ENCODE results near the gene ELMO1. TPM values are rescaled to one million over a fixed set of nuclear protein-coding genes. Genes with fewer than 3 reads are reported as not detected.

Gene ELMO1
- total RNA-seq, 1 experiment from 2014 or later = not detected

GRCh38 chr7:37399876-37400421, 48.7 kb downstream of the ELMO1 start:
- Histone ChIP-seq H3K36me3 (ENCODE audit: insufficient read depth, low read length, poor library complexity, severe bottlenecking) (no peaks in the 10 kb centered on the region), H3K4me1 (ENCODE audit: insufficient read depth, low read length, poor library complexity, severe bottlenecking) (no peaks in the 10 kb centered on the region), H3K27ac (ENCODE audit: low read depth, low read length, poor library complexity, severe bottlenecking) (no peak overlapping the region), H3K9me3 (ENCODE audit: low read depth, low read length, poor library complexity, severe bottlenecking) (no peaks in the 10 kb centered on the region), H3K4me3 (ENCODE audit: low read depth, low read length, poor library complexity, severe bottlenecking) (no peak overlapping the region), H3K27me3 (replicated peaks; ENCODE audit: insufficient read depth, low read depth, low read length, poor library complexity) (no peaks in the 10 kb centered on the region)
- intact Hi-C loops (cut with micrococcal nuclease; ENCODE audit: unreplicated experiment) = no loop called here
- CTCF ChIA-PET = no interaction called here
- TF ChIP-seq CTCF (conservative IDR thresholded peaks at IDR 0.05; ENCODE audit: low read depth, low read length) (no peak), EZH2 (IDR thresholded peaks at IDR 0.05; ENCODE audit: borderline replicate concordance, low read depth, low read length, poor library complexity, severe bottlenecking) (no peak)
- BruUV-seq (replicated peaks) = no TSS peak
- DNase-seq (ENCODE audit: low spot score) = no peak
- POLR2A ChIA-PET (ENCODE audit: low non-redundant PET) = no interaction called here

GRCh38 chr7:37398403-37398802, 50.3 kb downstream of the ELMO1 start:
- BruUV-seq (replicated peaks) = no TSS peak
- H3K36me3 ChIP-seq (ENCODE audit: insufficient read depth, low read length, poor library complexity, severe bottlenecking) = no peaks in the 10 kb centered on the region
- H3K27me3 ChIP-seq (replicated peaks; ENCODE audit: insufficient read depth, low read depth, low read length, poor library complexity) = no peaks in the 10 kb centered on the region
- no peak for DNase-seq (ENCODE audit: low spot score)
- TF ChIP-seq CTCF (conservative IDR thresholded peaks at IDR 0.05; ENCODE audit: low read depth, low read length) (no peak), EZH2 (IDR thresholded peaks at IDR 0.05; ENCODE audit: borderline replicate concordance, low read depth, low read length, poor library complexity, severe bottlenecking) (no peak)
- ChIA-PET POLR2A (ENCODE audit: low non-redundant PET) (no interaction called here), CTCF (no interaction called here)
- no peaks in the 10 kb centered on the region for H3K9me3 ChIP-seq (ENCODE audit: low read depth, low read length, poor library complexity, severe bottlenecking)
- no peaks in the 10 kb centered on the region for H3K4me1 ChIP-seq (ENCODE audit: insufficient read depth, low read length, poor library complexity, severe bottlenecking)
- H3K4me3 ChIP-seq (ENCODE audit: low read depth, low read length, poor library complexity, severe bottlenecking) = no peak overlapping the region
- no peak overlapping the region for H3K27ac ChIP-seq (ENCODE audit: low read depth, low read length, poor library complexity, severe bottlenecking)
- intact Hi-C loops (cut with micrococcal nuclease; ENCODE audit: unreplicated experiment) = no loop called here

- CTCF ChIA-PET = no interaction called here
- POLR2A ChIA-PET (ENCODE audit: low non-redundant PET) = no interaction called here
- DNase-seq (ENCODE audit: low spot score) = no peak
- no peaks in the 10 kb centered on the region for H3K36me3 ChIP-seq (ENCODE audit: insufficient read depth, low read length, poor library complexity, severe bottlenecking)
- BruUV-seq (replicated peaks) = no TSS peak
- H3K4me1 ChIP-seq (ENCODE audit: insufficient read depth, low read length, poor library complexity, severe bottlenecking) = no peaks in the 10 kb centered on the region
- H3K27me3 ChIP-seq (replicated peaks; ENCODE audit: insufficient read depth, low read depth, low read length, poor library complexity) = no peaks in the 10 kb centered on the region
- no peaks in the 10 kb centered on the region for H3K9me3 ChIP-seq (ENCODE audit: low read depth, low read length, poor library complexity, severe bottlenecking)
- no peak overlapping the region for H3K4me3 ChIP-seq (ENCODE audit: low read depth, low read length, poor library complexity, severe bottlenecking)
- TF ChIP-seq CTCF (conservative IDR thresholded peaks at IDR 0.05; ENCODE audit: low read depth, low read length) = no peak
- no peak for TF ChIP-seq EZH2 (IDR thresholded peaks at IDR 0.05; ENCODE audit: borderline replicate concordance, low read depth, low read length, poor library complexity, severe bottlenecking)
- H3K27ac ChIP-seq (ENCODE audit: low read depth, low read length, poor library complexity, severe bottlenecking) = no peak overlapping the region
- intact Hi-C loops (cut with micrococcal nuclease; ENCODE audit: unreplicated experiment) = no loop called here
These were observed 52.9 kb downstream of the ELMO1 start for GRCh38 chr7:37395618-37396259.

Data from A673 (cell line).